Prostate gland (tissue), 2 donors: ENCODE results near the gene UNC93A. TPM values are rescaled to one million over a fixed set of nuclear protein-coding genes. Genes with fewer than 3 reads are reported as not detected.
"Not testable (repeated sequence)": the region's sequence is repeated elsewhere in the genome, so short reads cannot be mapped to it uniquely, and the experiment has no call there.

ENCODE experiments used
- DNase-seq: peaks from one replicate; pipeline ENCODE4 v3.0.0-alpha.2; 2019; ENCODE audit warnings: low spot score
- H3K27ac ChIP-seq, 2 donors: fragments of 200-600 bp; sonication (generic); 2 replicates each; pipeline ENCODE4 v1.5.1; 2017 to 2019
- H3K27me3 ChIP-seq: fragments of 200-600 bp; sonication (generic); replicated peaks from 2 replicates; pipeline ENCODE4 v1.5.1; 2019; ENCODE audit not compliant: insufficient read depth
- H3K36me3 ChIP-seq, 2 donors: fragments of 200-600 bp; sonication (generic); 1 replicate in 1 of 2; 2 replicates in 1 of 2; pipeline versions ENCODE4 v1.5.1 to v1.8.1; 2017 to 2019
- H3K4me1 ChIP-seq: fragments of 200-600 bp; sonication (generic); replicated peaks from 2 replicates; pipeline ENCODE4 v1.5.1; 2019
- H3K4me3 ChIP-seq, 2 donors: fragments of 200-600 bp; sonication (generic); 2 replicates each; pipeline ENCODE4 v1.5.1; 2017 to 2019
- H3K9me3 ChIP-seq: fragments of 200-600 bp; sonication (generic); 2 replicates; pipeline ENCODE4 v1.5.1; 2017
- POLR2A ChIP-seq: fragments of 450-650 bp; IDR thresholded peaks from one replicate; pipeline ENCODE4 v1.6.1; 2016; ENCODE audit warnings: antibody characterized with exemption, mild to moderate bottlenecking
- POLR2AphosphoS5 ChIP-seq: sonication (generic); formaldehyde crosslinking; IDR thresholded peaks from one replicate; pipeline ENCODE4 v1.6.1; 2017; ENCODE audit warnings: antibody characterized with exemption
- WGBS: methylation state at CpG from one replicate; pipeline ENCODE4 v1.1.5; 2018; 5-methylcytosine and 5-hydroxymethylcytosine counted together
- intact Hi-C: fragments of 100-400 bp; cut with DNase I; formaldehyde crosslinking; loops from one replicate; pipeline ENCODE4 v1.14.2; 2022
- total RNA-seq, 2 donors: library from RNA; depleted of rRNA; stranded (reverse); fragments of >200 nt; gene quantifications; one replicate each; pipeline ENCODE4 v1.1.0, GENCODE V29; 2016
- TF ChIP-seq, protein P1 (sequence below), 4 experiments: fragments of 200-600 bp in 2 of 4; fragments of 450-650 bp in 2 of 4; sonication (generic) in 2 of 4; IDR thresholded peaks; 1 replicate in 3 of 4; 2 replicates in 1 of 4; pipeline ENCODE4 v1.5.1; 2016 to 2019; ENCODE audit warnings: antibody characterized with exemption in 4 of 4, mild to moderate bottlenecking in 2 of 4, moderate library complexity in 2 of 4

The UNC93A gene
- total RNA-seq, 2 donors from 2014 or later = 0.51 to 0.55 TPM

GRCh38 chr6:167279766-167280446, 11.2 kb upstream of the UNC93A start:
- TF ChIP-seq POLR2AphosphoS5 = no peak
- no peak for TF ChIP-seq POLR2A
- Histone ChIP-seq H3K4me1 (no peaks in the 10 kb centered on the region), H3K4me3 (no peak overlapping the region), H3K27me3 (no peaks in the 10 kb centered on the region), H3K27ac (no peak overlapping the region), H3K9me3 (no peaks in the 10 kb centered on the region), H3K36me3 (no peaks in the 10 kb centered on the region)
- no peak for DNase-seq
- 93% methylated on average over 3 of the region's 3 CpGs for WGBS
- intact Hi-C loops = loop anchor here (10.0 kb wide), 1 partner anchor 95 kb away; no protein-coding TSS in a partner anchor

- H3K36me3 ChIP-seq, H3K27me3 ChIP-seq, H3K4me1 ChIP-seq, DNase-seq, H3K9me3 ChIP-seq, H3K4me3 ChIP-seq, H3K27ac ChIP-seq: not testable (repeated sequence)
- 78% methylated on average over 5 of the region's 5 CpGs for WGBS
- intact Hi-C loops = loop anchor here (10.0 kb wide), 1 partner anchor 96 kb away; no protein-coding TSS in a partner anchor
These were observed 10.6 kb upstream of the UNC93A start for GRCh38 chr6:167280466-167280865.

DNA sequence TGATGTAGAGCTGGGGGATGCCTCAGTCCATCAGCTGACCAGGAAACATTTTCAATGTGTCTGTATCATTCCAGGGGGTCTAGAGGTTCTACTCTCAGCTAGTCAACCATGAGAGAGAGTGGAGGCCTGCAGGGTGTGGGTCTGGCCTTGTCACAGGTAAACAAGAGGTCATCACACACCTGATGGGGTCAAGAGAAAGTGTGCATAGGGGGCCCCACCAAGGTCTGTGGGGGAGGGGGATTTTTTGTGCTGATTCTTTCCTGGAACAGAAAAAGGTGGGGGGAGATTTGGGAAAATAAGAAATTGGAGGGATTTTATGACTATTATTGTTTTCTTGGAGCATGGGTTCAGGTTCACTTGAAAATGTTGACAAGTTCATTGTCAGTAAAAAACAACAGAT, 8.9 kb upstream of the UNC93A start:
- Histone ChIP-seq H3K4me1 (no peaks in the 10 kb centered on the region), H3K27me3 (no peaks in the 10 kb centered on the region), H3K27ac (no peak overlapping the region), H3K9me3 (no peaks in the 10 kb centered on the region), H3K36me3 (no peaks in the 10 kb centered on the region), H3K4me3 (no peak overlapping the region)
- no peak for DNase-seq
- TF ChIP-seq POLR2A (no peak), POLR2AphosphoS5 (no peak)
- TF ChIP-seq, protein P1, sequence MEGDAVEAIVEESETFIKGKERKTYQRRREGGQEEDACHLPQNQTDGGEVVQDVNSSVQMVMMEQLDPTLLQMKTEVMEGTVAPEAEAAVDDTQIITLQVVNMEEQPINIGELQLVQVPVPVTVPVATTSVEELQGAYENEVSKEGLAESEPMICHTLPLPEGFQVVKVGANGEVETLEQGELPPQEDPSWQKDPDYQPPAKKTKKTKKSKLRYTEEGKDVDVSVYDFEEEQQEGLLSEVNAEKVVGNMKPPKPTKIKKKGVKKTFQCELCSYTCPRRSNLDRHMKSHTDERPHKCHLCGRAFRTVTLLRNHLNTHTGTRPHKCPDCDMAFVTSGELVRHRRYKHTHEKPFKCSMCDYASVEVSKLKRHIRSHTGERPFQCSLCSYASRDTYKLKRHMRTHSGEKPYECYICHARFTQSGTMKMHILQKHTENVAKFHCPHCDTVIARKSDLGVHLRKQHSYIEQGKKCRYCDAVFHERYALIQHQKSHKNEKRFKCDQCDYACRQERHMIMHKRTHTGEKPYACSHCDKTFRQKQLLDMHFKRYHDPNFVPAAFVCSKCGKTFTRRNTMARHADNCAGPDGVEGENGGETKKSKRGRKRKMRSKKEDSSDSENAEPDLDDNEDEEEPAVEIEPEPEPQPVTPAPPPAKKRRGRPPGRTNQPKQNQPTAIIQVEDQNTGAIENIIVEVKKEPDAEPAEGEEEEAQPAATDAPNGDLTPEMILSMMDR (IDR thresholded peaks at IDR 0.05) = no peak
- intact Hi-C loops = loop anchor here (10.0 kb wide), 1 partner anchor 97 kb away; no protein-coding TSS in a partner anchor

- not testable (repeated sequence) for DNase-seq, H3K27ac ChIP-seq, H3K4me1 ChIP-seq, H3K9me3 ChIP-seq, H3K36me3 ChIP-seq, H3K27me3 ChIP-seq, H3K4me3 ChIP-seq
- intact Hi-C loops = loop anchor here (10.0 kb wide), 1 partner anchor 100 kb away; no protein-coding TSS in a partner anchor
- WGBS = 96% methylated on average over 12 of the region's 13 CpGs
These were observed 6.5 kb upstream of the UNC93A start for GRCh38 chr6:167284565-167284964.

- no peak overlapping the region for H3K27ac ChIP-seq
- H3K9me3 ChIP-seq = no peaks in the 10 kb centered on the region
- DNase-seq = no peak
- intact Hi-C loops = loop anchor here (10.0 kb wide), 1 partner anchor 100 kb away; no protein-coding TSS in a partner anchor
- no peak for TF ChIP-seq POLR2AphosphoS5
- TF ChIP-seq, protein P1 (IDR thresholded peaks at IDR 0.05) = no peak
- TF ChIP-seq POLR2A = no peak
- H3K36me3 ChIP-seq = no peaks in the 10 kb centered on the region
- 79% methylated on average over 15 of the region's 15 CpGs for WGBS
- no peaks in the 10 kb centered on the region for H3K4me1 ChIP-seq
- H3K27me3 ChIP-seq = no peaks in the 10 kb centered on the region
- no peak overlapping the region for H3K4me3 ChIP-seq
These were observed 5.9 kb upstream of the UNC93A start for GRCh38 chr6:167285077-167285770.

DNA sequence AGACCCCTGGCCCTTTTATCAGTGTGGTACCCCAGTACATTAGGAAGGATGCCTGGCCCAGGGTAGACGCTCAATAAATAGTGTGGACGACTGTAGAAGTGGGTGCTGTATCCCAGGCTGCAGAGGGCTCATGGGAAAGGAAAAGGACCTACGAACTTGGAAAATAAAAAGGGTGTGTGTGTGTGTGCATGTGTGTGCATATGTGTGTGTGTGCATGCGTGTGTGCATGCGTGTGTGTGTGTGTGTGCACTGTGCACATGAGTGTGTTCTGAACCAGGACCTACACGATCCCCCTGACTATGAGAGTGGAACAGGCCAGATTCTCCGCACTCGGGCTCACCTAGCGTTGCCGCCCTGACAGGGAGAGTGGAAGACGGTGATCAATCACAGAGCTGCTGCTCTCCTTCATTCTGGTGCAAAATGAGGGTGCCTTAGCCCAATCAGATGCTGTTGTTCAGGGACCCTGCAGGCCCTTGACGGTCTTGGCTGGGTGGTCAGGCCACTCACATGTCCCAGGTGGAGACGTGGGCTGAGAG, 3.5 kb upstream of the UNC93A start:
- Histone ChIP-seq H3K36me3 (no peaks in the 10 kb centered on the region), H3K4me3 (no peak overlapping the region), H3K27ac (no peak overlapping the region), H3K27me3 (no peaks in the 10 kb centered on the region), H3K4me1 (no peaks in the 10 kb centered on the region), H3K9me3 (no peaks in the 10 kb centered on the region)
- TF ChIP-seq POLR2AphosphoS5 = no peak
- TF ChIP-seq POLR2A = no peak
- TF ChIP-seq, protein P1 (IDR thresholded peaks at IDR 0.05) = no peak
- DNase-seq = no peak
- intact Hi-C loops = loop anchor here (10.0 kb wide), 1 partner anchor 103 kb away; no protein-coding TSS in a partner anchor
- 93% methylated on average over 13 of the region's 13 CpGs for WGBS
